ENCODE results near the gene ONECUT1.

Gene ONECUT1

GRCh38 chr15:52716536-52716935 is 73.6 kb downstream of the ONECUT1 start:
- no peak overlapping the region for H3K27ac ChIP-seq
- no peak overlapping the region for H3K4me2 ChIP-seq
- H3K79me2 ChIP-seq (ENCODE audit: insufficient read depth, low read depth) = no peaks in the 10 kb centered on the region
- H2AFZ ChIP-seq (ENCODE audit: low read depth) = no peak overlapping the region
- H3K36me3 ChIP-seq (ENCODE audit: insufficient read depth) = no peaks in the 10 kb centered on the region
- no peaks in the 10 kb centered on the region for H3K27me3 ChIP-seq (ENCODE audit: insufficient read depth, low read depth)
- H4K20me1 ChIP-seq (ENCODE audit: insufficient read depth) = no peaks in the 10 kb centered on the region
- H3K4me3 ChIP-seq (IDR thresholded peaks at IDR 0.05; ENCODE audit: insufficient read depth, low read depth, low read length) = no peak overlapping the region
- H3K9ac ChIP-seq = no peak overlapping the region
- TF ChIP-seq CTCF (conservative IDR thresholded peaks at IDR 0.05; ENCODE audit: low read depth, low read length) = no peak
- H3K4me1 ChIP-seq (ENCODE audit: low read depth, poor library complexity, severe bottlenecking) = no peaks in the 10 kb centered on the region

- H3K79me2 ChIP-seq (ENCODE audit: insufficient read depth, low read depth) = no peaks in the 10 kb centered on the region
- no peak overlapping the region for H3K27ac ChIP-seq
- H3K4me1 ChIP-seq (ENCODE audit: low read depth, poor library complexity, severe bottlenecking) = peaks cover 6% of the 10 kb centered on the region
- no peak overlapping the region for H3K4me2 ChIP-seq
- H2AFZ ChIP-seq (ENCODE audit: low read depth) = no peak overlapping the region
- TF ChIP-seq CTCF (conservative IDR thresholded peaks at IDR 0.05; ENCODE audit: low read depth, low read length) = no peak
- no peak overlapping the region for H3K9ac ChIP-seq
- H3K36me3 ChIP-seq (ENCODE audit: insufficient read depth) = no peaks in the 10 kb centered on the region
- H3K4me3 ChIP-seq (IDR thresholded peaks at IDR 0.05; ENCODE audit: insufficient read depth, low read depth, low read length) = no peak overlapping the region
- H3K27me3 ChIP-seq (ENCODE audit: insufficient read depth, low read depth) = no peaks in the 10 kb centered on the region
- H4K20me1 ChIP-seq (ENCODE audit: insufficient read depth) = no peaks in the 10 kb centered on the region
These were observed 74.7 kb downstream of the ONECUT1 start for GRCh38 chr15:52715411-52715810.

GRCh38 chr15:52714968-52715367 is 75.2 kb downstream of the ONECUT1 start:
- no peak for TF ChIP-seq CTCF (conservative IDR thresholded peaks at IDR 0.05; ENCODE audit: low read depth, low read length)
- Histone ChIP-seq H3K36me3 (ENCODE audit: insufficient read depth) (no peaks in the 10 kb centered on the region), H3K4me1 (ENCODE audit: low read depth, poor library complexity, severe bottlenecking) (peaks cover 10% of the 10 kb centered on the region), H3K79me2 (ENCODE audit: insufficient read depth, low read depth) (no peaks in the 10 kb centered on the region), H3K4me3 (IDR thresholded peaks at IDR 0.05; ENCODE audit: insufficient read depth, low read depth, low read length) (no peak overlapping the region), H3K27me3 (ENCODE audit: insufficient read depth, low read depth) (no peaks in the 10 kb centered on the region), H2AFZ (ENCODE audit: low read depth) (no peak overlapping the region), H4K20me1 (ENCODE audit: insufficient read depth) (no peaks in the 10 kb centered on the region), H3K4me2 (no peak overlapping the region), H3K27ac (no peak overlapping the region), H3K9ac (no peak overlapping the region)

GRCh38 chr15:52710708-52711389 is 79.3 kb downstream of the ONECUT1 start:
- no peaks in the 10 kb centered on the region for H4K20me1 ChIP-seq (ENCODE audit: insufficient read depth)
- peak overlapping the region; percentile 84; the same call in 1 of the 2 replicates for H2AFZ ChIP-seq (ENCODE audit: low read depth)
- H3K79me2 ChIP-seq (ENCODE audit: insufficient read depth, low read depth) = no peaks in the 10 kb centered on the region
- no peaks in the 10 kb centered on the region for H3K36me3 ChIP-seq (ENCODE audit: insufficient read depth)
- H3K4me1 ChIP-seq (ENCODE audit: low read depth, poor library complexity, severe bottlenecking) = peaks cover 37% of the 10 kb centered on the region
- H3K9ac ChIP-seq = no peak overlapping the region
- TF ChIP-seq CTCF (conservative IDR thresholded peaks at IDR 0.05; ENCODE audit: low read depth, low read length) = no peak
- H3K27ac ChIP-seq = peak overlapping the region; percentile 43; the same call in 1 of the 2 replicates
- no peak overlapping the region for H3K4me3 ChIP-seq (IDR thresholded peaks at IDR 0.05; ENCODE audit: insufficient read depth, low read depth, low read length)
- H3K4me2 ChIP-seq = peak overlapping the region; percentile 72; the same call in 1 of the 2 replicates
- no peaks in the 10 kb centered on the region for H3K27me3 ChIP-seq (ENCODE audit: insufficient read depth, low read depth)

Data from KMS-11 (cell line).